CD4-positive, alpha-beta T cell (primary cell): Measurements from ENCODE around the gene MFSD2A. TPM values are rescaled to one million over a fixed set of nuclear protein-coding genes. Genes with fewer than 3 reads are reported as not detected.

Experiments used
- ATAC-seq: fragments of 200-7000 bp; cut with Tn5 transposase; one replicate; pipeline ENCODE4 v1.10.0; 2022; ENCODE audit warnings: mild to moderate bottlenecking; ENCODE audit not compliant: poor library complexity
- CTCF ChIA-PET: fragments of 350-600 bp; sonication (Branson Sonifier 250); formaldehyde crosslinking; loops from one replicate; lab custom pipeline; 2021; ENCODE audit warnings: antibody characterized with exemption, inconsistent platforms; lab: Charles Lee
- POLR2A ChIA-PET: fragments of 350-600 bp; sonication (Branson Sonifier 250); formaldehyde crosslinking; loops from one replicate; lab custom pipeline; 2021; ENCODE audit warnings: antibody characterized with exemption, inconsistent platforms; lab: Charles Lee
- DNase-seq, 14 experiments: peaks; one replicate each; pipeline ENCODE4 v3.0.0-alpha.2; 2013 to 2020; ENCODE audit warnings: mixed read lengths in 2 of 14
- H3K27ac ChIP-seq, 2 donors: one replicate each; pipeline versions ENCODE4 v1.5.1 to v1.7.0; 2013; ENCODE audit warnings: low read length in 2 of 2, low read depth in 1 of 2, mild to moderate bottlenecking in 1 of 2
- H3K27me3 ChIP-seq, 2 experiments: 1 replicate in 1 of 2; 2 replicates in 1 of 2; pipeline versions ENCODE4 v1.6.1 to v1.7.0; 2013; ENCODE audit warnings: low read length in 2 of 2, control low read depth in 1 of 2, mild to moderate bottlenecking in 1 of 2, moderate library complexity in 1 of 2; ENCODE audit not compliant: insufficient read depth in 2 of 2, control insufficient read depth in 1 of 2
- H3K36me3 ChIP-seq: one replicate; pipeline ENCODE4 v1.6.1; 2013; ENCODE audit warnings: low read length, control low read depth; ENCODE audit not compliant: insufficient read depth
- H3K4me1 ChIP-seq: one replicate; pipeline ENCODE4 v1.6.1; 2013; ENCODE audit warnings: low read length, control low read depth; ENCODE audit not compliant: insufficient read depth
- H3K4me3 ChIP-seq: one replicate; pipeline ENCODE4 v1.5.1; 2013; ENCODE audit warnings: mild to moderate bottlenecking, low read length, moderate library complexity
- H3K9me3 ChIP-seq, 2 experiments: 1 replicate in 1 of 2; 2 replicates in 1 of 2; pipeline versions ENCODE4 v1.6.1 to v1.7.0; 2013; ENCODE audit warnings: low read length in 2 of 2, mild to moderate bottlenecking in 2 of 2, control low read depth in 1 of 2, moderate library complexity in 1 of 2; ENCODE audit not compliant: control insufficient read depth in 1 of 2, insufficient read depth in 1 of 2
- H3K27ac Mint-ChIP-seq: one replicate; pipeline ENCODE4 v1.8.0; 2020; ENCODE audit warnings: mixed read lengths
- H3K27me3 Mint-ChIP-seq: one replicate; pipeline ENCODE4 v1.8.0; 2021; ENCODE audit warnings: mixed read lengths
- H3K36me3 Mint-ChIP-seq: one replicate; pipeline ENCODE4 v1.8.0; 2021; ENCODE audit warnings: low read depth, mixed read lengths
- H3K4me1 Mint-ChIP-seq: one replicate; pipeline ENCODE4 v1.8.0; 2021; ENCODE audit warnings: low read depth, mixed read lengths
- H3K4me3 Mint-ChIP-seq: one replicate; pipeline ENCODE4 v1.8.0; 2020; ENCODE audit warnings: mild to moderate bottlenecking, mixed read lengths
- H3K9me3 Mint-ChIP-seq: one replicate; pipeline ENCODE4 v1.8.0; 2020; ENCODE audit warnings: mixed read lengths
- CTCF ChIP-seq: fragments of 200-600 bp; IDR thresholded peaks from one replicate; pipeline ENCODE4 v1.8.0; 2022; ENCODE audit warnings: antibody characterized with exemption, mild to moderate bottlenecking
- intact Hi-C, 2 experiments: fragments of 100-400 bp; cut with DNase I in 1 of 2; cut with micrococcal nuclease in 1 of 2; formaldehyde crosslinking; loops; one replicate each; pipeline versions ENCODE4 v1.15.1 to v1.9.0; 2023 to 2025; cut with DNase I, micrococcal nuclease
- total RNA-seq, 174 experiments: library from RNA in 2 of 174; stranded (reverse) in 2 of 174; gene quantifications; one replicate each; pipeline ENCODE4 v1.2.3 and lab custom pipeline; 2021 to 2026

The MFSD2A gene
- total RNA-seq, 2 experiments from 2014 or later, result 2.5 to 2.7 TPM

GRCh38 chr1:40014812-40015594, 60.1 kb downstream of the MFSD2A start:
- Mint-ChIP-seq H3K4me1 (peaks cover 14% of the 10 kb centered on the region), H3K27me3 (no peaks in the 10 kb centered on the region), H3K27ac (no peak overlapping the region), H3K9me3 (no peaks in the 10 kb centered on the region), H3K4me3 (no peak overlapping the region), H3K36me3 (no peaks in the 10 kb centered on the region)
- ChIA-PET POLR2A (no interaction called here), CTCF (interaction anchor here (1.2 to 1.4 kb wide), 2 partner anchors 41 to 95 kb away, joined by 3 to 9 read pairs; no protein-coding TSS in a partner anchor)
- TF ChIP-seq CTCF, result no peak
- H3K9me3 ChIP-seq, result no peaks in the 10 kb centered on the region
- H3K27me3 ChIP-seq, result no peaks in the 10 kb centered on the region
- ATAC-seq, result no peak
- DNase-seq, result no peak
- no peaks in the 10 kb centered on the region for H3K36me3 ChIP-seq
- intact Hi-C loops, result no loop called here
- H3K4me1 ChIP-seq, result peaks cover 7% of the 10 kb centered on the region
- no peak overlapping the region for H3K27ac ChIP-seq
- H3K4me3 ChIP-seq, result no peak overlapping the region

GRCh38 chr1:40017951-40018575, 63.1 kb downstream of the MFSD2A start:
- POLR2A ChIA-PET, result no interaction called here
- Histone ChIP-seq H3K4me1 (peaks cover 7% of the 10 kb centered on the region), H3K9me3 (peaks cover 0 to 7% of the 10 kb centered on the region in 2 experiments), H3K4me3 (no peak overlapping the region), H3K27ac (no peak overlapping the region), H3K27me3 (no peaks in the 10 kb centered on the region), H3K36me3 (no peaks in the 10 kb centered on the region)
- no peak for TF ChIP-seq CTCF
- no peak overlapping the region for H3K4me3 Mint-ChIP-seq
- H3K27me3 Mint-ChIP-seq, result no peaks in the 10 kb centered on the region
- no peaks in the 10 kb centered on the region for H3K36me3 Mint-ChIP-seq
- intact Hi-C loops, result no loop called here
- H3K27ac Mint-ChIP-seq, result no peak overlapping the region
- DNase-seq (no peak), ATAC-seq (no peak)
- H3K9me3 Mint-ChIP-seq, result no peaks in the 10 kb centered on the region
- CTCF ChIA-PET, result no interaction called here
- H3K4me1 Mint-ChIP-seq, result peaks cover 14% of the 10 kb centered on the region

Other genes with a start within 250 kb of the MFSD2A start
- 10 to 100 TPM; 45.0 to 46.7 TPM for gene PPIE, start 216.3 kb upstream of the MFSD2A start, total RNA-seq
- gene OXCT2, start 183.8 kb upstream of the MFSD2A start, total RNA-seq, result not detected
- under 1 TPM in 1 of 2 experiments, not detected in 1; 0.06 TPM for gene BMP8B, start 166.3 kb upstream of the MFSD2A start, total RNA-seq
- gene TRIT1, start 71.6 kb upstream of the MFSD2A start, total RNA-seq, result 1 to 10 TPM; 4.0 to 4.4 TPM
- under 1 TPM; 0.08 to 0.50 TPM for gene MYCL, start 53.2 kb upstream of the MFSD2A start, total RNA-seq
- gene CAP1, start 85.6 kb downstream of the MFSD2A start, total RNA-seq, result 100 to 1,000 TPM; 121 to 126 TPM
- 10 to 100 TPM; 31.9 to 34.5 TPM for gene PPT1, start 142.1 kb downstream of the MFSD2A start, total RNA-seq
- gene RLF, start 206.2 kb downstream of the MFSD2A start, total RNA-seq, result 10 to 100 TPM; 42.7 to 44.8 TPM